ENCODE results near the gene GSPT2.
"Not testable (repeated sequence)": the region's sequence is repeated elsewhere in the genome, so short reads cannot be mapped to it uniquely, and the experiment has no call there.

Gene GSPT2

GRCh38 chrX:51743179-51743957, at the start of gene GSPT2:
TSS of gene GSPT2 (plus strand) at chrX:51743442. CDS start at chrX:51743627, 185 bp downstream.
- peak; percentile 29 for DNase-seq (ENCODE audit: low spot score)

GRCh38 chrX:51694254-51694653, 49.0 kb upstream of the GSPT2 start:
- no peak for DNase-seq (ENCODE audit: low spot score)

GRCh38 chrX:51697397-51697796, 45.8 kb upstream of the GSPT2 start:
- DNase-seq (ENCODE audit: low spot score), result no peak

GRCh38 chrX:51710277-51711164, 32.7 kb upstream of the GSPT2 start, which contains the start of gene CENPVL1:
TSS of gene CENPVL1 (plus strand) at chrX:51710512. CDS start at chrX:51710512, 0 bp downstream.
- not testable (repeated sequence) for DNase-seq (ENCODE audit: low spot score)

GRCh38 chrX:51712943-51713647, 30.1 kb upstream of the GSPT2 start:
- not testable (repeated sequence) for DNase-seq (ENCODE audit: low spot score)

GRCh38 chrX:51728202-51728601, 15.0 kb upstream of the GSPT2 start:
- no peak for DNase-seq (ENCODE audit: low spot score)

- no peak for DNase-seq (ENCODE audit: low spot score)
Observed at GRCh38 chrX:51737091-51737490, 6.2 kb upstream of the GSPT2 start.

GRCh38 chrX:51742586-51742985, 656 bp upstream of the GSPT2 start:
- DNase-seq (ENCODE audit: low spot score), result no peak

GRCh38 chrX:51747671-51748070, 4.4 kb downstream of the GSPT2 start:
- DNase-seq (ENCODE audit: low spot score), result no peak

- DNase-seq (ENCODE audit: low spot score), result no peak
Observed at GRCh38 chrX:51759055-51759839, 16.0 kb downstream of the GSPT2 start.

- no peak for DNase-seq (ENCODE audit: low spot score)
Observed at GRCh38 chrX:51760657-51761056, 17.4 kb downstream of the GSPT2 start.

- DNase-seq (ENCODE audit: low spot score), result no peak
Observed at GRCh38 chrX:51766546-51766945, 23.3 kb downstream of the GSPT2 start.

GRCh38 chrX:51776851-51777250, 33.6 kb downstream of the GSPT2 start:
- no peak for DNase-seq (ENCODE audit: low spot score)

GRCh38 chrX:51779306-51779705, 36.1 kb downstream of the GSPT2 start:
- no peak for DNase-seq (ENCODE audit: low spot score)

GRCh38 chrX:51795136-51795535, 51.9 kb downstream of the GSPT2 start:
- no peak for DNase-seq (ENCODE audit: low spot score)
